Measurements from ENCODE around the gene DMXL1.

GRCh38 chr5:119059740-119060255 lies 11.1 kb upstream of the DMXL1 start:
- no peak for TF ChIP-seq CTCF (IDR thresholded peaks at IDR 0.05)
- TF ChIP-seq POLR2A (IDR thresholded peaks at IDR 0.05) = no peak

All from heart left ventricle (tissue), 13 donors.